ENCODE data around the gene C12orf42. TPM values are rescaled to one million over a fixed set of nuclear protein-coding genes. Genes with fewer than 3 reads are reported as not detected.
A peak's percentile ranks its signal among the peaks of the same experiment; 100 is the strongest.

Gene C12orf42
- total and polyA plus RNA-seq, 2 of the 4 experiments (the other 2 are of a cell fraction): not detected

DNA sequence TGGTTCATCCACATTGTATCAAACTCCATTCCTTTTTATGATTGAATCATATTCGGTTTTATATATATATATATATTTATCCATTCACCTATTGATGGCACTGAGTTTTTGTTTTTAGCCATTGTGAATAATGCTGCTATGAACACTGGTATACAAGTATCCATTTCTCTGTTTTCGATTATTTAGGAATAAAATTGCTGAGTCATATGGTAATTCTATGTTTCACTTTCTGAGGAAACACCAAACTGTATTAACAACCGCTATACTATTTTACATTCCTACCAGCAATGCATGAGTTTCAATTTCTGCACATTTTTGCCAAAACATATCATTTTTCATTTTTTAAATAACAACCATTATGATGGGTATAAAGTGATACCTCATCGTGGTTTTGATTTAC lies 104.7 kb downstream of the C12orf42 start:
- in situ Hi-C loops (cut with MboI; ENCODE audit: low sequenced_read_pairs) (no loop called here), dilution Hi-C loops (cut with HindIII; ENCODE audit: low sequenced_read_pairs, unreplicated experiment) (no loop called here), intact Hi-C loops (cut with micrococcal nuclease) (no loop called here)
- Histone ChIP-seq H3K9ac (ENCODE audit: low read depth, low read length) (no peak overlapping the region), H4K91ac (ENCODE audit: insufficient read depth, low read depth, low read length) (no peak overlapping the region), H4K8ac (ENCODE audit: low read depth in 2 of 2, low read length in 2 of 2) (no peak overlapping the region), H3K9me3 (ENCODE audit: control insufficient read depth, insufficient read depth, low read length) (peaks cover 19% of the 10 kb centered on the region), H3K27me3 (ENCODE audit: control insufficient read depth, insufficient read depth, low read length) (no peaks in the 10 kb centered on the region), H3K36me3 (ENCODE audit: control insufficient read depth, insufficient read depth, low read length) (no peaks in the 10 kb centered on the region), H3K56ac (ENCODE audit: extremely low read depth, insufficient read depth, low read length) (no peak overlapping the region), H3K18ac (ENCODE audit: low read depth, low read length) (no peak overlapping the region), H2AFZ (replicated peaks; ENCODE audit: low read length, poor library complexity) (no peak overlapping the region), H2AK9ac (replicated peaks; ENCODE audit: low read depth, low read length, poor library complexity) (no peak overlapping the region), H2BK15ac (ENCODE audit: low read depth, low read length) (no peak overlapping the region), H3K79me1 (ENCODE audit: low read depth in 1 of 2, low read length in 2 of 2) (no peaks in the 10 kb centered on the region), H4K20me1 (ENCODE audit: insufficient read depth, low read length) (no peaks in the 10 kb centered on the region), H2BK20ac (ENCODE audit: low read depth, low read length) (no peak overlapping the region), H4K5ac (ENCODE audit: low read depth, low read length) (no peak overlapping the region), H2AK5ac (ENCODE audit: low read depth, low read length) (no peak overlapping the region), H3K23ac (ENCODE audit: low read depth, low read length) (no peak overlapping the region), H2BK5ac (ENCODE audit: low read depth, low read length, poor library complexity, severe bottlenecking) (no peak overlapping the region), H3K4me2 (ENCODE audit: low read depth, low read length) (no peak overlapping the region), H3K4me1 (ENCODE audit: control insufficient read depth, insufficient read depth, low read length) (no peaks in the 10 kb centered on the region), H3K4ac (ENCODE audit: low read depth, low read length) (no peak overlapping the region), H3K14ac (replicated peaks; ENCODE audit: low read depth, low read length) (no peak overlapping the region), H3K27ac (ENCODE audit: insufficient read depth, low read length) (no peak overlapping the region), H3K4me3 (ENCODE audit: insufficient read depth, low read depth, low read length) (no peak overlapping the region), H2BK120ac (ENCODE audit: low read depth, low read length) (no peak overlapping the region), H3K9me1 (ENCODE audit: insufficient read depth, low read length) (no peaks in the 10 kb centered on the region)
- ChIA-PET CTCF (no interaction called here), POLR2A (ENCODE audit: unreplicated experiment) (no interaction called here)
- no peak for DNase-seq
- TF ChIP-seq MAFK (IDR thresholded peaks at IDR 0.05; ENCODE audit: low read depth, low read length) (peak; percentile 45; the same call in 1 of the 2 replicates), NFE2L2 (IDR thresholded peaks at IDR 0.05; ENCODE audit: low read depth, low read length) (peak; percentile 76), CTCF (conservative IDR thresholded peaks at IDR 0.05; ENCODE audit: low read depth, low read length) (no peak)
- WGBS, 2 experiments (ENCODE audit: extremely low coverage in 2 of 2, insufficient read length in 1 of 2): no CpG with 5 or more reads among the region's 4 CpGs
- no TSS peak for BruUV-seq (replicated peaks)
- no peak for ATAC-seq (ENCODE audit: low read depth)

Measured in IMR-90 (cell line).